Left ventricle myocardium inferior (tissue), 1 donor: ENCODE results near the gene ENTR1. TPM values are rescaled to one million over a fixed set of nuclear protein-coding genes. Genes with fewer than 3 reads are reported as not detected.

Source experiments
- DNase-seq: peaks from one replicate; pipeline ENCODE4 v3.0.0-alpha.2; 2020
- H3K27ac ChIP-seq: fragments of 200-600 bp; replicated peaks from 2 replicates; pipeline ENCODE4 v1.8.0; 2021
- H3K27me3 ChIP-seq: fragments of 200-600 bp; 2 replicates; pipeline ENCODE4 v1.8.0; 2021; ENCODE audit warnings: low read depth
- H3K36me3 ChIP-seq: fragments of 200-600 bp; 2 replicates; pipeline ENCODE4 v1.8.0; 2021
- H3K4me1 ChIP-seq: fragments of 200-600 bp; 2 replicates; pipeline ENCODE4 v1.8.0; 2021
- H3K4me3 ChIP-seq: fragments of 200-600 bp; 2 replicates; pipeline ENCODE4 v1.8.0; 2021; ENCODE audit warnings: mild to moderate bottlenecking, moderate library complexity
- H3K9me3 ChIP-seq: fragments of 200-600 bp; replicated peaks from 2 replicates; pipeline ENCODE4 v1.8.0; 2021
- intact Hi-C: fragments of 100-400 bp; cut with micrococcal nuclease; formaldehyde crosslinking; loops from one replicate; pipeline ENCODE4 v1.11.0; 2022
- long read RNA-seq: library from polyadenylated mRNA; unstranded; transcript quantifications from one replicate; pipeline ENCODE4 v2.0.0, GENCODE V29; 2021
- total RNA-seq: library from RNA; stranded (reverse); fragmentation: NEBNext Ultra II Directional; extraction: Animal tissue kit (Norgen Biotek cat#: 25700); gene quantifications from one replicate; pipeline ENCODE4 v1.2.1, GENCODE V29; 2021
- TF ChIP-seq, protein P1 (sequence below): fragments of 200-600 bp; IDR thresholded peaks from 2 replicates; pipeline ENCODE4 v1.8.0; 2021; ENCODE audit warnings: antibody characterized with exemption, mild to moderate bottlenecking, borderline replicate concordance
- donor health status: DM: no; HTN: yes; CAD: no; lungs with severe emphysema.

ENTR1 gene, protein sequence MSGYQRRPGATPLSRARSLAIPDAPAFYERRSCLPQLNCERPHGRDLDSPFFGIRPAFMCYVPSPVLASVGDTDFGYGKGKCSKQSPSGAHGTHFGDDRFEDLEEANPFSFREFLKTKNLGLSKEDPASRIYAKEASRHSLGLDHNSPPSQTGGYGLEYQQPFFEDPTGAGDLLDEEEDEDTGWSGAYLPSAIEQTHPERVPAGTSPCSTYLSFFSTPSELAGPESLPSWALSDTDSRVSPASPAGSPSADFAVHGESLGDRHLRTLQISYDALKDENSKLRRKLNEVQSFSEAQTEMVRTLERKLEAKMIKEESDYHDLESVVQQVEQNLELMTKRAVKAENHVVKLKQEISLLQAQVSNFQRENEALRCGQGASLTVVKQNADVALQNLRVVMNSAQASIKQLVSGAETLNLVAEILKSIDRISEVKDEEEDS
- total RNA-seq, result 20.1 TPM
- long read RNA-seq, transcript ENTR1-204 (8 exons, 2,129 nt), result major isoform, 16 of 31 reads
- long read RNA-seq, partial matches to known transcripts, result 3 of 31 reads
- long read RNA-seq, other reads (novel, unspliced or antisense), result 10 of 31 reads

DNA sequence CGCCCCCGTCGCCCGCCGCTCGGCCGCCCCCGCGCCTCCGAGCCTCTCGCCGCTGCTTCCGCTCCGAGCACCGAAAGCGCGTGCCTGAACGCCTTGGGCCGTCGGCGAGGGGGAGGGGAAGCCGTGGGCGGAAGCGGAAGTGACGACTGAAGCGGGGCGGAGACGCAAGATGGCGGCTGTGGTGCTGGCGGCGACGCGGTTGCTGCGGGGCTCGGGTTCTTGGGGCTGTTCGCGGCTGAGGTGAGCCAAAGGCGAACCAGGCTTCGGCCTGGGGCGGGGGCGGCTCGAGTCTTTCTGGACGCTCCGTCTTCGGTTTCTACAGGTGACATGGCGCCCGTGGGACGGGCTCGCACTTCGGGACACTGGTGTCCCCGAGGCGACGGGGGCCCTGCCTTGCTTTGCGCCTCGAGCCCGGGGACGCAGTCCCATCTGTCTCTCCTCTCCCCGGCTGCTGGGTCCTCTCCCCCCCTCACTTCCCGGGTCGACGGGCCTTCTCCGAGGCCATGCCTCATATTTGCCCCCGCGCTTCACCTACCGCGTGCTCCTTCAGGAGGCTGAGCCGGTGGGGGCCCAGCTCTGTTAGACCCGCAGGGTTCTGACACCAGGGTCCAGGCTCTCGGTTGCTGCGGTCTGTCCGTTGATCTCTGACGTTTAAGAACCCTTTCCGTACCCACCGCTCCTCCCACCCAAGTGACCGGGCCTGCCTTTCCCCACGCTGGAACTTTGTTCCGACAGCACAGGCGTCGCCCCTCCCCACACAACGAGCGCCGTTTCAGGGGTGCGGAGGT, at the start of gene ENTR1, which contains the start of gene PMPCA:
TSS of gene ENTR1 (minus strand) at position 115 of the 788 bp plus-strand sequence. CDS start 217 bp downstream, outside the sequence.
TSS of gene PMPCA (plus strand) at position 159 of the 788 bp plus-strand sequence. CDS start at position 170, 11 bp downstream.
- Histone ChIP-seq H3K4me1 (peaks cover 39% of the 10 kb centered on the region), H3K36me3 (peaks cover 57% of the 10 kb centered on the region), H3K4me3 (peak within 1 kb of the TSS; percentile 97), H3K27me3 (no peaks in the 10 kb centered on the region), H3K9me3 (no peaks in the 10 kb centered on the region), H3K27ac (peak within 1 kb of the TSS; percentile 88)
- DNase-seq, result peak; percentile 93
- intact Hi-C loops, result no loop called here
- TF ChIP-seq, protein P1, sequence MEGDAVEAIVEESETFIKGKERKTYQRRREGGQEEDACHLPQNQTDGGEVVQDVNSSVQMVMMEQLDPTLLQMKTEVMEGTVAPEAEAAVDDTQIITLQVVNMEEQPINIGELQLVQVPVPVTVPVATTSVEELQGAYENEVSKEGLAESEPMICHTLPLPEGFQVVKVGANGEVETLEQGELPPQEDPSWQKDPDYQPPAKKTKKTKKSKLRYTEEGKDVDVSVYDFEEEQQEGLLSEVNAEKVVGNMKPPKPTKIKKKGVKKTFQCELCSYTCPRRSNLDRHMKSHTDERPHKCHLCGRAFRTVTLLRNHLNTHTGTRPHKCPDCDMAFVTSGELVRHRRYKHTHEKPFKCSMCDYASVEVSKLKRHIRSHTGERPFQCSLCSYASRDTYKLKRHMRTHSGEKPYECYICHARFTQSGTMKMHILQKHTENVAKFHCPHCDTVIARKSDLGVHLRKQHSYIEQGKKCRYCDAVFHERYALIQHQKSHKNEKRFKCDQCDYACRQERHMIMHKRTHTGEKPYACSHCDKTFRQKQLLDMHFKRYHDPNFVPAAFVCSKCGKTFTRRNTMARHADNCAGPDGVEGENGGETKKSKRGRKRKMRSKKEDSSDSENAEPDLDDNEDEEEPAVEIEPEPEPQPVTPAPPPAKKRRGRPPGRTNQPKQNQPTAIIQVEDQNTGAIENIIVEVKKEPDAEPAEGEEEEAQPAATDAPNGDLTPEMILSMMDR, result no peak

DNA sequence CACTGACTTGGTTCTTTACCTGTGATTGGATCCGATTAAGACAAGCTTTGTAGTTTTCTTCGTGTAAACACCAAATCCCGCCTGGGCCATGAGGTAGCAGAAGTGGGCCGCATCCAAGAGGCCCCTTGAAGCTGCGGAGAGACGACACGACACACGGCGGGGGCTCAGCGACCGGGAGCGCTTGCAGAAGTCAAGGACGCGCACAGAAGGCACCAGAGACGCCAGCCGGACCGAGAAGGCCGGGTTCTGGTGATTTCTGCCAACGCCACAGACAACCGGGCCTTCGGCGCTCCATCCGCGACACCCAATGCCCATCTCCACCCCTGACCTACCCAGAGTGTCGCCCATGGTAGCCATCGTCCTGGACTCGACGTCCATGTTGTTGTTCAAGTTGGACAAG, 49.0 kb upstream of the ENTR1 start:
- H3K36me3 ChIP-seq, result peaks cover 100% of the 10 kb centered on the region
- no peak overlapping the region for H3K27ac ChIP-seq
- TF ChIP-seq, protein P1, result no peak
- DNase-seq, result no peak
- H3K9me3 ChIP-seq, result no peaks in the 10 kb centered on the region
- no peaks in the 10 kb centered on the region for H3K4me1 ChIP-seq
- intact Hi-C loops, result no loop called here
- no peaks in the 10 kb centered on the region for H3K27me3 ChIP-seq
- H3K4me3 ChIP-seq, result no peak overlapping the region

DNA sequence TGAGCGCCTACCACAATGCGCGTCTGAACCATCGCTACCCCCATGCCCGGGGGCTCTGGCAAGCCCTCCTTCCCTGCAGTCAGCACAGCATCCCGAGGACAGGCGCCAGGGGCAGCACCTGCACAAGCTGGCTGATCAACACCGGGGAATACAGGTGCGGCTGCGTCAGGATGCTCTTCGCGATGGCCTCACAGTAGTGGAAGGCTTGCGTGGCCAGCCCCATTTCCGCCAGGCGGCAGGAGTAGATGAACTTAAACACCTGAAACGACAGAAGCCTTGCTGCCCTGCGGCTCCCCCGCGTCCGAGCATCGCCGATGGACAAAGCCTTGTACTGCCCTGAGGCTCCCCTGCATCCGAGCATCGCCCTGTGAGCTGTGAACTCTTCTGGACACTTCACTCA, 46.9 kb upstream of the ENTR1 start:
- H3K4me1 ChIP-seq, result no peaks in the 10 kb centered on the region
- H3K36me3 ChIP-seq, result peaks cover 100% of the 10 kb centered on the region
- no peaks in the 10 kb centered on the region for H3K9me3 ChIP-seq
- intact Hi-C loops, result no loop called here
- no peaks in the 10 kb centered on the region for H3K27me3 ChIP-seq
- DNase-seq, result no peak
- H3K4me3 ChIP-seq, result no peak overlapping the region
- no peak overlapping the region for H3K27ac ChIP-seq
- TF ChIP-seq, protein P1, result no peak

DNA sequence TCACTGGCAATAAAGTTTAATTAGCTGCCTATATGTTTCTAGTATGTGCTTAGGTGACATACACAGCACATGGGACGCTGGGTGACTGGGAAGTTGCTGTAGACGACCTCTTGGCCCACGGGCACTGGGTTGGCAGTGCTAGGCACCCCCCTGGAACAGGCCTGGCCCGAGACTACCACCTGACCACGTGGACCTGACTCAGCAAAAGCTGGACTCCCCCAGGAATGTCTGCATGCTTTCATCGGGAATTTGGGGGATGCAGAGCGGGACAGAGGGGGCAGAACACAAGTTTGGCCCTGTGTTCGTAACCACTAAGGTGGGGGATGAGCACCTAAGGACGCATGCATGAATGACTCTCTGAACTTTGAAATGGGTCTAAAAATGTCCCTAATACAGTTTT, 45.8 kb upstream of the ENTR1 start:
- intact Hi-C loops, result no loop called here
- H3K27me3 ChIP-seq, result no peaks in the 10 kb centered on the region
- no peak overlapping the region for H3K27ac ChIP-seq
- H3K36me3 ChIP-seq, result peaks cover 98% of the 10 kb centered on the region
- no peaks in the 10 kb centered on the region for H3K4me1 ChIP-seq
- TF ChIP-seq, protein P1, result no peak
- no peaks in the 10 kb centered on the region for H3K9me3 ChIP-seq
- DNase-seq, result no peak
- no peak overlapping the region for H3K4me3 ChIP-seq
